ACHN (cell line): Measurements from ENCODE around the gene CLDN17.
A peak's percentile ranks its signal among the peaks of the same experiment; 100 is the strongest.

Experiments used
- DNase-seq: peaks from one replicate; pipeline ENCODE4 v3.0.0-alpha.2; 2015
- in situ Hi-C: cut with HindIII; loops from 2 replicates; pipeline ENCODE4 v1.10.0; 2017; ENCODE audit warnings: low sequenced_read_pairs, low pct_ligation_motif_present, low pct_unique_long_range_greater_than_20kb

Gene CLDN17

GRCh38 chr21:30166705-30167104 is at the start of gene CLDN17:
TSS of gene CLDN17 (minus strand) at chr21:30166805. CDS start at chr21:30166617, 188 bp downstream.
- in situ Hi-C loops, result no loop called here
- DNase-seq, result no peak

- in situ Hi-C loops, result no loop called here
- no peak for DNase-seq
Measured at GRCh38 chr21:30216041-30216723, 49.6 kb upstream of the CLDN17 start, which contains the start of gene CLDN8. TSS of gene CLDN8 (minus strand) at chr21:30216097. CDS start at chr21:30215925, 172 bp downstream.

- in situ Hi-C loops, result no loop called here
- DNase-seq, result no peak
Measured at GRCh38 chr21:30211071-30211470, 44.5 kb upstream of the CLDN17 start.

GRCh38 chr21:30209601-30210000 is 43.0 kb upstream of the CLDN17 start:
- DNase-seq, result no peak
- in situ Hi-C loops, result no loop called here

- in situ Hi-C loops, result no loop called here
- no peak for DNase-seq
Measured at GRCh38 chr21:30207252-30207579, 40.6 kb upstream of the CLDN17 start.

GRCh38 chr21:30206551-30207251 is 40.1 kb upstream of the CLDN17 start:
- in situ Hi-C loops, result no loop called here
- no peak for DNase-seq

DNA sequence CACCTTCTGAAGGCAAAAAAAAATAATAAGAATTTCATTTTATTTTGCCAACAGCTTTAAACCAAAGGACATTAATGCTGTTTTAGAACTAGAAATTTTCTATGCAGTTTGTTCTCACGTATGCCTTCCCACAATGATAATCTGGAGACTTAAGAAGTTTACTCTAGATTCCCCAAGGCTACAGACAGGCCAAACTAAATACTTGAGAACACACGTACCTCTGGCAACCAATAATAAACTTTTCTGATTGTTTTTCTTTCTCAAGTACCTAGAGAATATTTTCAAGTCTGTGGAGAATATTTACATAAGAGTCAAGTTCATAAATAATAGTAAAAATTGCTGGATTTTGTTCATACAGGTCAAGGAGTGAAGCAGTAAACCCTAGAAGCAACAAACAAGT is 33.4 kb upstream of the CLDN17 start:
- in situ Hi-C loops, result no loop called here
- no peak for DNase-seq

- in situ Hi-C loops, result no loop called here
- DNase-seq, result peak; percentile 45
Measured at GRCh38 chr21:30194701-30195299, 28.2 kb upstream of the CLDN17 start.

DNA sequence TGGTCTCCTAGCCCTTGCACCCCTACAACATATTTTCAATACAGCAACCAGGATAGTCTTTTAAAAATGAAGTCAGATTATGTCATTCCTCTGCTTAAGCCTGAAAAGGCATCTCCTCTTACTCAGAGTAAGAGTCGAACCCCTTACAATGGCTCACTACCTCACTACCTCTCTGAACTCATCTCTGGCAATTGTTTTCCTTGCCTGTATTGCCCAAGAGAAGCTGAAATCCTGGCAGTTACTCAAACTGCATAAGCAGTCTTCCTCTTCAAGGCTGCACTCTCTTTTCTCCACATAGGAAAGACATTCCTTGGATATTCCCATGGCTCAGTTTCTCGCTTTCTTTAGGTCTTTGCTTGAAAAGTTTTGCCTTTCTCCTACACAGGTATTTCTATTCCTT is 26.6 kb upstream of the CLDN17 start:
- in situ Hi-C loops, result no loop called here

DNA sequence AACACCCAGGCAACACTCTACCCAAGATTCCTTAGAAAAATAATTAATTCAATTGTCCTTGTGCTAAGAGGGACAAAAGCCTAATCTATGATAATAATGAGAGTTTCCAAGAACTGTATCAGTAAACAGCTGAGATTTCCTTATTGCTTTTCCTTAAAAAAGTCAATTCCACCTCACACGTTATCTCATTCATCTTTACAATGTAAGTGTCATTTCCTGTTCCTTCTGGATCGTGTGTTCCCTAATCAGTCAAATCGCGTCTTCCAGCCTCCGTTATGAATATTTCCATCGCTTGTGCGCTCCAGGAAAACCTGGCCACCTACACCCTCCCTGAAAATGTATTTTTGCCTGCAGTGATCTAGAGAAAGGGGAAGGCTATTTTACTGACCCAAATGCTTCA is 23.9 kb upstream of the CLDN17 start:
- DNase-seq, result no peak
- in situ Hi-C loops, result no loop called here

More for the DNA sequence above, 26.6 kb upstream of the CLDN17 start:
- DNase-seq, result no peak

GRCh38 chr21:30189773-30190172 is 23.2 kb upstream of the CLDN17 start:
- in situ Hi-C loops, result no loop called here

GRCh38 chr21:30186242-30186641 is 19.6 kb upstream of the CLDN17 start:
- in situ Hi-C loops, result no loop called here
- DNase-seq, result no peak

More at GRCh38 chr21:30189773-30190172, 23.2 kb upstream of the CLDN17 start:
- DNase-seq, result no peak

- in situ Hi-C loops, result no loop called here
- no peak for DNase-seq
Measured at GRCh38 chr21:30168086-30168485, 1.5 kb upstream of the CLDN17 start.

DNA sequence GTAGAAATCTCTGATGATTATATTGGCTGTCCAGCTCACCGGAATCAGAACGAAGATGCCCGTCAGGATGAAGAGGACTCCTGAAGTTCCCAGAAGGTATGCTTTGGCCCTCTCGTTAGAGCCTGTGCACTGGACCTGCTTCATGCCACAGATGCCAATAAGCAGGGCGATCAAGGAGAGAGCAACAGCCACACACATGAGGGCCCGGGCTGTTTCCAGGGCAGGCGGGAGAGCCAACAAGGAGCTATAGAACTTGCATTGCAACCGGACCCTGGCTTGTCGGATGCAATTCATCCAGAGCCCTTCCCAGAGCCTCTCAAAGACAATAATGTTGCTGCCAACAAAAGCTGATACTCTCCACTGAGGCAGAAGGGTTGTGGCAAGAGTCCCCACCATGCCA is 434 bp downstream of the CLDN17 start:
- DNase-seq, result no peak
- in situ Hi-C loops, result no loop called here

- no peak for DNase-seq
- in situ Hi-C loops, result no loop called here
Measured at GRCh38 chr21:30164796-30165195, 1.8 kb downstream of the CLDN17 start.

GRCh38 chr21:30153697-30154340 is 12.8 kb downstream of the CLDN17 start:
- DNase-seq, result no peak
- in situ Hi-C loops, result no loop called here

DNA sequence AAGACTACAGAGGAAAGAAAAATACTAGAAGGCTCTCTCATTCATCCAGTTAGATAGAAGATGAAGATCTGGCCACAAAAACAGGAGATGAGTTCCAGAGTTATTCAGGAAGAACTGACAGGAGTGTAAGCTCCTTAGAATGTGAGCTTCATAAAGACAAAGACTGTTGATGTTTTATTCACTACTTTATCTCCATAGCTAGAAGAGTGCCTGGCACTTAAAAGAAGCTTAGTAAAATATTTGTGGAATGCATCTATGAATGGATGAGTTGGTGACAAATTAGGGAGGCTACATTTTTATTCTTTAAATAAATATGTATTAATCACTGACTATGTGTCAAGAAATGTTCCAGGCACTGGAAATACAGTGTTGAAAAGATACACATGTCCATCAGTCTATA is 13.8 kb downstream of the CLDN17 start:
- in situ Hi-C loops, result no loop called here
- DNase-seq, result no peak

- in situ Hi-C loops, result no loop called here
- DNase-seq, result no peak
Measured at GRCh38 chr21:30148906-30149305, 17.7 kb downstream of the CLDN17 start.

- DNase-seq, result no peak
- in situ Hi-C loops, result no loop called here
Measured at GRCh38 chr21:30146558-30147282, 19.9 kb downstream of the CLDN17 start.
